ENCODE measurements around the gene CYGB.

Gene CYGB

DNA sequence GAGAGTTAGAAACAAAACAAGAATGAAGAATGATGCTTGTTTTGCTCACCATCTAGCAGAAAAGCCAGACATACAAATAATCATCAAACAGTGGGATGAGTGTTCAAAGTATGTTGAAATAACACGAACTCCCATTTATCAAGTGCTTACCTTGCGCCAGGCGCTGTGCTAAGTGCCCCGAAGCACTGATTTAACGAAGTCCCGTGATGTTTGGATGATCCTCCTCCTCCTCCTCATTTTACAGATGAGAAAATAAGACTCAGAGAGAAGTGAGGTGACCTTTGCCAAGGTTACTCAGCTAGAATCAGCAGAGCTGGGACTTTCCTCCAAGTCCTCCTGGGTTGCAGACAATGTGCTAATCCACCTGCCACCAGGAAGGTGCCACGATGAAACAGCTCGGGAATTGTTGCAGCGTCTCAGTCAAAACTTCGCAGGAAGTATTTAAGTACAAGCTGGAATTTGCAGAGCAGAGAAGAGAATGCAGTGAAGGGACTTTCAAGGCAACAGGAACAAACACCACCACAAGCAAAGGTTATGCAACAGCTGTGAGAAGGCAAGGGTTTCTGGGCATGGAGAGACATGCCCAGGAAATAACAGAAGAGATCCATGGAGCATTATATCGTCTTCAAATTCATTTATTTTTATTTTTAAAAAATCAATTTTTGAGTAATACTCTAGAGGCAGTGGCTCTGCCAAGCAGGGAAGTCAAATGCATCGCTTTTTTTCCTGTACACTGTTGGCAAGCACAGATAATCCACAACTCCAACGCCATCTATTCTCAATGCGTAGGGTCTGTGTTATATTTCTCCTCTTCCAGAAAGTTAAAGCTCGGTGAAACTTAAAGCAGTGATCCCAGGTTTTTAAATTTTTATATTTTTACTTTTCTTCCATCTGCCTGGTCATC is 13.5 kb upstream of the CYGB start:
- no peak for DNase-seq (ENCODE audit: low read depth in 2 of 2)

DNA sequence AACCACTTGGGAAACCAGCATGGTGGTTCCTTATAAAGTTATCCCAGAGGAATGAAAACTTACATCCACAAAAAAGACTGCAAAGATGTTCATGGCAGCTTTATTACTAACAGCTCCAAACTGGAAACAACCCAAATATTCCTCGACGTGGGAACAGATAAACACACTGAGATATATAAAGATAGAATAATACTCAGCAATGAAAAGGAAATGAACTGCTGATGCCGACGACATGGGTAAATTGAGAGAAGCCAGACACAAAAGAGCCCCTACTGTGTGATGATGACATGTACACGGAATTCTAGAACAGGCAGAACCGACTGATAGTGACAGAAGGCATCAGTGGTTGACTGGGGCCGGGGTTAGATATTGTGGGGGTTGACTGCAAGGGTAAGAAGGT is 12.0 kb upstream of the CYGB start:
- no peak for DNase-seq (ENCODE audit: low read depth in 2 of 2)

GRCh38 chr17:76549215-76549518 is 11.7 kb upstream of the CYGB start:
- no peak for DNase-seq (ENCODE audit: low read depth in 2 of 2)

- DNase-seq (ENCODE audit: low read depth in 2 of 2), result no peak
These were observed 11.1 kb upstream of the CYGB start for GRCh38 chr17:76548378-76549214.

DNA sequence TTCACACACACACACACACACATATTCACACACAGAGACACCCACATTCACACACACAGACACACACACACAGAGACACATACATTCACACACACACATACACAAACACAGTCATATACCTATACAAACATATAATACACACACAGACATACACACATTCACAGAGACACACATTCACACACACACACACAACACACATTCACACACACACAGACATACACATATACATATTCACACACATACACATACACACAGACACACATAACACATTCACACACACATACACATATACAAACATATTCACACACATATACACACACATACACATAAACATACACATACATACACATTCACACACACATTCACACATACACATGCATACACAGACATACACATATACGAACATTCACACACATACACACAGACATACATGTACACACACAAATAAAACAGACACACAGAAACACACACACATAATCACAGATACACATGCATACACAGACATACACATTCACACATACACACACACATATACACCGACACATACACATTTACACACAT is 10.2 kb upstream of the CYGB start:
- DNase-seq (ENCODE audit: low read depth in 2 of 2), result no peak

GRCh38 chr17:76547183-76547641 is 9.7 kb upstream of the CYGB start:
- DNase-seq (ENCODE audit: low read depth in 2 of 2), result peak in 1 of 2 donors; percentile 39

DNA sequence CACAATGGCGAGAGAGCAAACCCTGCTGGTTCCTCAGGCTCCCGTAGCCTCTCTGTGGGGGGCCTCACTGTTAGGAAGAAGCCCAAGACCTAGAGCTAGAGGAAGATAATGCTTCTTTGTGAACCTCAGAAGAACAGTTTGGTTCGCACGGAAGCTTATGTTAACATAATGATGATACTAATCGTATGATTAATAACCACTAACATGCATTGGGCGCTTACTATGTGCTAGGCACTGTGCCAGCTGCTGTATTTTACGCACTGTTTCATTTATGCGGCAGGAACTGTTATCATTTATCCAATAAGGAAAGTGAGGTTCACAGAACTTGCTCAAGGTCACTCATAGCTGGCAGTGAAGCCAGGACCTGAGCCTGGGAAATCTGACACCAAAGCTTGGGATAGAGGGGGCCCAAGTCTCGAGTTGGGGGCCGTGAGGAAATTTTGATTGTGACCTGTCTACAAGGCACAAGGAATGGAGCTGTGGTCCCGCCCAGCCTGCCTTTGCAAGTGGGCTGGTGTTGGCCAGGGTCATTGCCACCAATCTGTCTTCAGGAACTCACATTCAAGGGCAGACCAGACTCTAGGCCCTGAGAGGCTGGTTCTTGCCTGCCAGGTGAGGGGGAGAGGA is 9.2 kb upstream of the CYGB start:
- no peak for DNase-seq (ENCODE audit: low read depth in 2 of 2)

- DNase-seq (ENCODE audit: low read depth in 2 of 2), result no peak
These were observed 8.5 kb upstream of the CYGB start for GRCh38 chr17:76545918-76546555.

GRCh38 chr17:76544546-76545365 is 7.2 kb upstream of the CYGB start:
- no peak for DNase-seq (ENCODE audit: low read depth in 2 of 2)

DNA sequence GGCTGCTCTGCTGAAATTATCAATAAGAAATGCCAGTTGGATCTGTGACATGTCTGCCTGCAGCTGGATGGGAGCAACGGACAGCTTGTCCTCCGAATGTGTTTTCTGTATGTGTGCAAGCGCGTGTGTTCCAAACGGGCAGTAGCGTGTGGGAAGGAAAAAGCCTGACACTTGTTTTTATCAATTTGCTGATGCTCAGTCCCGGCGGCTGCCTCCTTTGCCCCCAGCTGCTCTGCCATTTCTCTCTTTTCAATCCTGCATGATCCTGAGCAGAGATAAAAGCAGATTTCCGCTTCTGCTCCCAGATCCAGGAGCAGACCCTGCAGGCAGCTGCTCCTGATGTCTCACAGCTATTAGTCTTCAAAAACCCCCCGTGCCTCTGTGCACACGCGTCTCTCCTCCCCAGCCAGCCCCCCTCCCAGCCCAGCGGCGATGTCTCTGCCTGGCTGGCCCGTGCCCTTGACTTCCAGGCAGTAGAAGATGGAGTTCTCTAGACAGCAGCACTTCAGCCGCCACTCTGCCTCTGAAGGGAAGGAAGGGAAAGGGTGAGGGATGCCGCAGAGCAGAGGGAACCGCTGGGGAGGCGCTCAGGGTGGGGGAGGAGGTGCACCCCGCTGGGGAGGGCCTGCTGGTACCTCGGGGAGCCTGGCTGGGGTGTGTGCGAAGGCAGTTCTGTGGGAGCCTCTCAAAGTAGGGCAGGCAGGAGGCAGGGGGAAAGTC is 6.5 kb upstream of the CYGB start:
- no peak for DNase-seq (ENCODE audit: low read depth in 2 of 2)

GRCh38 chr17:76543482-76543825 is 5.9 kb upstream of the CYGB start:
- no peak for DNase-seq (ENCODE audit: low read depth in 2 of 2)

- no peak for DNase-seq (ENCODE audit: low read depth in 2 of 2)
These were observed 5.5 kb upstream of the CYGB start for GRCh38 chr17:76542984-76543383.

GRCh38 chr17:76542566-76542971 is 5.1 kb upstream of the CYGB start:
- no peak for DNase-seq (ENCODE audit: low read depth in 2 of 2)

DNA sequence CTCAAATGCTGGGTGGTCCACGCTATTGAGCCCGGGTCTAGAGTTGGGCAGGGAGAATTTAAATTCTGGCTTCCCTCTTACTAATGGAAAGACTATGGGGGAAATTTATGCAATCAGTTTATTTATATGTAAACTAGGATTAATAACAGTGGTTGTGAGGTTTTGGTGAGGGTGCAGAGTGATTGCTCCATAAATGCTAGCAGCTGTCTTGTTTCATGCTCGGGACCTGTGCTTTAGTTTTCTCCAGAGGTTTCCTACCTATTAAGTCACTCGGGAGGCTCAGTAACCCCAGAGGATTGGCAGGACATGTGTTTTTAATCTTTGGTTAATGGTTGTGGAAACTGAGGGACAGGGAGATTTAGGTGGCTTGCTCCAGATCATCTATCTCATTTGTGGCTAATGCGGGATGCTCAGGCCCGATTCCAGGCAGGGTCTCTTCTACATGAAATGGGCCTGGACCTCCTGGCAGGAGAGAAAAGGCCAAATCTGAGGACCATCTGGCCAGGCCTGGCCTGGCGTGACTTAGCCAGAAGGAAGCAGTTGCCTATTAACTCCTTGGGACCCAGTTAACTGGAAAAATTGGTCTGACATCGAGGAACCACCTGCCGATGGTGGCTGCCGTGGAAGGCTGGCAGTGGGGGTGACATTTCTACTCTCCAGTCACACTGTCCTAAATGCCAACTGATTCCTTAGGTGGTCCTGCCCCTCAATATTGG is 4.4 kb upstream of the CYGB start:
- DNase-seq (ENCODE audit: low read depth in 2 of 2), result no peak

- DNase-seq (ENCODE audit: low read depth in 2 of 2), result no peak
These were observed 3.1 kb upstream of the CYGB start for GRCh38 chr17:76540381-76541300.

GRCh38 chr17:76539631-76540271 is 2.2 kb upstream of the CYGB start, which contains the start of gene PRCD:
Gene PRCD (plus strand): TSS chr17:76540044. CDS start chr17:76540142, 98 bp downstream.
- no peak for DNase-seq (ENCODE audit: low read depth in 2 of 2)

DNA sequence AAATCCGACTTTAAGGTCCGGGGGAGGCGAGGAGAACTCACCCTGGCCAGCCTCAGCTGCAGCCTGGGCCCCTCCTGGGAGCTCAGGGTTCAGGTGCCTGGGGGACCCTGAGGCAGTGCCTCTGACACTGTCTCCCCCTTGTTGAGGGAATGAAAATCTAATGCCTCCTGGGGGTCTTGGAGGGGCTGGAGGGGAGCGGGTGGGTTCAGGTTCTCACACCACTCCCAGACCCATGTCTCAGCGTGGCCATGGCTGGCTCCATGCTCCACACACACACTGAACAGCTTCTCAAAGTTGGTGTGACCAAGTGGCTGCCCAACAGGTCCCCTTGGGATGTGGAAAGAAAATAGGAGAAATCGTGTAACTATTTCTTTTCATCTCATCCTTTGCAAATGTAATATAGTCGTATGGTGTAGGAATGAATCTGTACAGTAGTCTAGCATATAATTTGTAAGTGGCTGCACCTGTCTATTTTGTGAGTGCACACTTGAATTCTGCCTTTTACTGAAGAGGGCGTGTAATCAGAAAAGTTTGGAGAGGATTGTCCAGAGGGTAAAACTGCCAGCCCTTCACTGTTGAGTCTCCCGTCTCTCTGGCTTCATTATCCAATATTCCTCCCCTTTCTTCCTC is 1.5 kb upstream of the CYGB start:
- DNase-seq (ENCODE audit: low read depth in 2 of 2), result no peak
